ENCODE data around the gene ADAM33. TPM values are rescaled to one million over a fixed set of nuclear protein-coding genes. Genes with fewer than 3 reads are reported as not detected.

Gene ADAM33
- total RNA-seq, 4 donors from 2014 or later, result 5.6 to 175 (median 23.3) TPM

DNA sequence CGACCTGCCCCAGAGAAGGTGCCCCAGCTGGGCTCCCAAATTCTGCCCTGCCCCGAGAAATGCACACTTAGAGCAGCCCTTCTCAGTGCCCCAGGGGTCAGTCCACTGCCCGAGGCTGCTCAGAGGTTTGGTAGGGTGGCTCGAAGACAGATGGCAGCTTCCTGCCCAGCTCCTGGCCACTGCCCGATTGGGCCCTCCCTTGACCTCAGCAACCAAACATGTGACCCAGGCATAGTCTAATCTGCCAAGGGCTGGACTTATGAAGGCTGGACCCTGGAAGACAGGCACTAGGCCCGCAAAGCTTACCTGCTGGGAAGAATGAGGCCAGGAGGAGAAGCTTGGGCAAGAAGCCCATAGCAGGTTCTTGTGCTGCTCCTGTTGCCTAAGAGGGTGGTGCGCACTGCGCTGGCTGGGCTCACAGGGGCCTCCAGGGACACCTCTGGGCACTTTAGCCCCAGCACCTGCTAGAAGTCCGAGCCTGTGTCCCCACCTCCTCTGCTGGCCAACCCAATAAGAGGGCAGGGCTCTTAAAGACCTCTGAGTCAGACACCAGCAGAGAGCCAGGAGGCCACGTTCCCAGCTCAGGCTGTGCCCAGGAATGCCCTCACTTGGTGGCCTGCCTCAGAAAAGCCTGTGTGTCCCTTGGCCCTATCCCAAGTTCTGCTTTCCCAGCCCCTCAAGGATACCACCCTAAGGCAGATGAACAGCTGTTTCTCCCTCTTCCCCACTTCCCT lies 25.1 kb upstream of the ADAM33 start:
- H3K4me1 ChIP-seq, result no peaks in the 10 kb centered on the region
- TF ChIP-seq POLR2A (IDR thresholded peaks at IDR 0.05), result no peak
- TF ChIP-seq, protein P1, sequence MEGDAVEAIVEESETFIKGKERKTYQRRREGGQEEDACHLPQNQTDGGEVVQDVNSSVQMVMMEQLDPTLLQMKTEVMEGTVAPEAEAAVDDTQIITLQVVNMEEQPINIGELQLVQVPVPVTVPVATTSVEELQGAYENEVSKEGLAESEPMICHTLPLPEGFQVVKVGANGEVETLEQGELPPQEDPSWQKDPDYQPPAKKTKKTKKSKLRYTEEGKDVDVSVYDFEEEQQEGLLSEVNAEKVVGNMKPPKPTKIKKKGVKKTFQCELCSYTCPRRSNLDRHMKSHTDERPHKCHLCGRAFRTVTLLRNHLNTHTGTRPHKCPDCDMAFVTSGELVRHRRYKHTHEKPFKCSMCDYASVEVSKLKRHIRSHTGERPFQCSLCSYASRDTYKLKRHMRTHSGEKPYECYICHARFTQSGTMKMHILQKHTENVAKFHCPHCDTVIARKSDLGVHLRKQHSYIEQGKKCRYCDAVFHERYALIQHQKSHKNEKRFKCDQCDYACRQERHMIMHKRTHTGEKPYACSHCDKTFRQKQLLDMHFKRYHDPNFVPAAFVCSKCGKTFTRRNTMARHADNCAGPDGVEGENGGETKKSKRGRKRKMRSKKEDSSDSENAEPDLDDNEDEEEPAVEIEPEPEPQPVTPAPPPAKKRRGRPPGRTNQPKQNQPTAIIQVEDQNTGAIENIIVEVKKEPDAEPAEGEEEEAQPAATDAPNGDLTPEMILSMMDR (IDR thresholded peaks at IDR 0.05), result no peak
- no peak for DNase-seq
- no peak overlapping the region for H3K4me3 ChIP-seq
- no peak overlapping the region for H3K27ac ChIP-seq
- H3K27me3 ChIP-seq, result no peaks in the 10 kb centered on the region
- H3K36me3 ChIP-seq, result no peaks in the 10 kb centered on the region
- no peaks in the 10 kb centered on the region for H3K9me3 ChIP-seq

DNA sequence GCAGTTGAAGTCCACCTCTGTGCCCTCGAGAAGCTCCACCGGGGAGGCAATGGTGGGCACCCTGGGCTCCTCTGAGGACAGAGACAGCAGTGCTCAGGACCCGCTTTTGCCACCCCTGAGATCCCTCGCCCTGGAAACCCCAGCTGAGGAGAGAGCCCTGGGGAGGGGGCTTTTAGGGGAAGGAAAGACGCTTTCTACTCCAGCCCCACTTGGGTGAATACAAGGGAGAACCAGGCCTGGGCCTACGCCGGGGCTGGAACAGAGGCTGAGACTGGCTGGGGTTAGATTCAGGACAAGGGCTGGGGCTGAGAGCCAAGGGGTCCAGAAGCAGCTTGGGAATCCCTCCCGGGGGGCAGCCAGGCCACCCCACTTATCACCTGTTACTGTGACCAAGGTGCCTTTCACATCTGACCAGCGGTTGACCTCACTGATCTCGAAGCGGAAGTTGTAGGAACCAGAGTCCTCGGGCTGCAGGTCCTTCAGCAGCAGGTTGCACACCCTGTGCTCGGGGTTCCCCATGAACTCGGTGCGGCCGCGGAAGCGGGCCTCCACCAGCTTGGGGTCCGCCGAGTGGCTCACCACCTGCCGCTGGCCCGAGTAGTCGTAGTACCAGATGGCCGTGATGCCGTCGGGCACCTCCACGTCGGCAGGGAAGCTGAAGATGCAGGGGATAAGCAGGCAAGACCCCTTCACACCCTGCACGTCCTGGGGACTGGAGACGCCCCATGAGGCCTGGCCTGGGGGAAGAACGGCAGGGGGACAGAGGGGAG lies 24.3 kb upstream of the ADAM33 start:
- TF ChIP-seq, protein P1 (IDR thresholded peaks at IDR 0.05), result no peak
- TF ChIP-seq POLR2A (IDR thresholded peaks at IDR 0.05), result no peak
- Histone ChIP-seq H3K27ac (no peak overlapping the region), H3K9me3 (no peaks in the 10 kb centered on the region)

DNA sequence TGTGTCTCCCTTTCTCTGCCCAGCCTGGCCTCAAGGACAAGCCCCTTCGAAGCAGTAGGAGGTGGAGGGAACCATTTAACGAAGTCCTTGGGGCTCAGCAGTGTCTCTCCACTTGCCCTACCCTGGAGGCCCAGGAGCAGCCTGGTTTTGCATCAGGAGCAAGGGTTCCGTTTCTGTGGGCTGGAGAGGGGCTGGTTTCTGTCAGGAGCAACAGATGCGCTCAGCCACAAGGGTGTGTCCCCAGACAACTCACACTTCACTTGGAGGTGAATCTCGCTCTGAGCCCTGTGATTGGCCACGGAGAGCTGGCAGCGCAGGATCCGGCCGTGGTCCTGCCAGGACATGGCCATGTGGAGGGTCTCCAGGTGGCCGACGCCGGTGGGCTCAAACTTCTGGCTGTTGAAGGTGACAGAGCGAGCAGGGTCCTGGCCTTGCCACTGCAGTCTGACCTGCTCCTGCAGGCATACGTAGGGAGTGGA lies 23.7 kb upstream of the ADAM33 start:
- H3K27me3 ChIP-seq, result no peaks in the 10 kb centered on the region
- DNase-seq, result no peak
- no peak for TF ChIP-seq POLR2A (IDR thresholded peaks at IDR 0.05)
- TF ChIP-seq, protein P1 (IDR thresholded peaks at IDR 0.05), result no peak
- H3K9me3 ChIP-seq, result no peaks in the 10 kb centered on the region
- H3K4me1 ChIP-seq, result no peaks in the 10 kb centered on the region
- no peak overlapping the region for H3K27ac ChIP-seq
- H3K36me3 ChIP-seq, result no peaks in the 10 kb centered on the region
- no peak overlapping the region for H3K4me3 ChIP-seq

More for the DNA sequence above, 24.3 kb upstream of the ADAM33 start:
- H3K27me3 ChIP-seq, result no peaks in the 10 kb centered on the region
- H3K4me1 ChIP-seq, result no peaks in the 10 kb centered on the region
- no peak overlapping the region for H3K4me3 ChIP-seq
- no peak for DNase-seq
- no peaks in the 10 kb centered on the region for H3K36me3 ChIP-seq

DNA sequence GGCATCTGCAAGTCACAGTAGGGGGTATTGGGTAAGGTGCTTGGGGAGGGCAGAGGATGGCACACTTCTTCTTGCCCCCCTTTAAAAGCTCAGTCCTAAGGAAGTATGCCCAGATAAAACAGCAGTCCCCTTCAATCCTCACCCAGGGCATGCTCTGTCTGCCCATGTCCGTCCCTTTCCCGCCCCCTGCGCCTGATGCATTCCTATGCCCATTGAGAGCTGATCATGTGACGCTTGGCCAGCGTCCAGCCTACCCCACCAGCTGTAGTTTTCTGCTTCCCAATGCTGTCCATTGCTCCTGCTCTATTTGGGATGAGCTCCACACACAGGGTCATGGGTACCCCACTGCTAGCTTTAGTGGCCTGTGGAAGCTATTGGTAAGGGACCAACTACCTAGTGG lies 22.3 kb upstream of the ADAM33 start:
- Histone ChIP-seq H3K27me3 (no peaks in the 10 kb centered on the region), H3K4me1 (no peaks in the 10 kb centered on the region), H3K9me3 (no peaks in the 10 kb centered on the region), H3K4me3 (no peak overlapping the region), H3K36me3 (no peaks in the 10 kb centered on the region), H3K27ac (no peak overlapping the region)
- no peak for DNase-seq
- no peak for TF ChIP-seq POLR2A (IDR thresholded peaks at IDR 0.05)
- TF ChIP-seq, protein P1 (IDR thresholded peaks at IDR 0.05), result no peak

DNA sequence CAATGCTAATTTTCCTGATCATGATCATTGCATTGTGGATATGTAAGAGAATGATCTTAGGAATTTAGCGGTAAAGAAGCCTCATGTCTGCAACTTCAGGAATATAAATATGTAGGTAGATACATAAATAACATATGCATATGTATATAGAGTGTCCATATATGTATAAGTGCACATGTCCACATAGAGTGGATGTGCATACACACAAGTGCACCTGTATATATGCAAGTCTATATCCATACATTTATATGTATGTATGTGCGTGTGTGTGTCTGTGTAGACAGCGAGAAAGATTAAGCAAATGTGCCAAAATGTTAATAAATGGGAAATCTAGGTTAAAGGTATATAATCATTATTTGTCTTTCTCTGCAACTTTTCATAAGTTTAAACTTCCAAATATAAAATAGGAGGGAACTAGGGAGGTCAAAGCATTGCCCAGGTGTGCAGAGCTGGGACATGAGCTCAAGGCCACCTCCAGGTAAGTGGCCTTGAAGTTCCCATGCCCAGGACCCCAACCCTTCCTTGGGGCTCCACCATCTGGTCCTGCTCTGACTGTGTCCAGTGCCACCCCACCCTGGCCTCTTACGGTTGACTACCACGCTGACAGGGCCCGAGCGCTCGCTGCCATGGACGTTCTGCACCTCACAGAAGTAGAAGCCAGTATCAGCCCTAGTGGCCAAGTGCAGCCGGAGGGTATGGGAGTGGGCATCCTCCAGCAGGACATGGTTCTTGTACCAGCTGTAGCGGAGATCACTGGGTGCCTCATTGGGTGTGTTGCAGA lies 21.0 kb upstream of the ADAM33 start:
- H3K27me3 ChIP-seq, result no peaks in the 10 kb centered on the region
- H3K4me1 ChIP-seq, result no peaks in the 10 kb centered on the region
- no peak overlapping the region for H3K4me3 ChIP-seq
- no peak overlapping the region for H3K27ac ChIP-seq
- no peak for TF ChIP-seq POLR2A (IDR thresholded peaks at IDR 0.05)
- TF ChIP-seq, protein P1 (IDR thresholded peaks at IDR 0.05), result no peak
- no peaks in the 10 kb centered on the region for H3K9me3 ChIP-seq
- DNase-seq, result no peak
- H3K36me3 ChIP-seq, result no peaks in the 10 kb centered on the region

Measured in Peyer's patch (tissue), 4 donors.